ENCODE results near the gene MLXIPL. TPM values are rescaled to one million over a fixed set of nuclear protein-coding genes. Genes with fewer than 3 reads are reported as not detected.

MLXIPL gene
- total RNA-seq, 1 donor from 2014 or later: 2.0 TPM

- Mint-ChIP-seq H3K9me3 (no peaks in the 10 kb centered on the region), H3K27me3 (ENCODE audit: low read depth) (peaks cover 35% of the 10 kb centered on the region), H3K36me3 (no peaks in the 10 kb centered on the region), H3K4me3 (no peak overlapping the region), H3K27ac (no peak overlapping the region), H3K4me1 (no peaks in the 10 kb centered on the region)
- no peak for DNase-seq (ENCODE audit: low spot score in 2 of 2, unreplicated experiment in 2 of 2)
- no peak for TF ChIP-seq CTCF (IDR thresholded peaks at IDR 0.05; ENCODE audit: unreplicated experiment)
These were observed 11.3 kb upstream of the MLXIPL start for GRCh38 chr7:73635428-73636200.

GRCh38 chr7:73633844-73634243 is 9.5 kb upstream of the MLXIPL start:
- Mint-ChIP-seq H3K27me3 (ENCODE audit: low read depth) (peaks cover 44% of the 10 kb centered on the region), H3K36me3 (no peaks in the 10 kb centered on the region), H3K4me3 (no peak overlapping the region), H3K27ac (no peak overlapping the region), H3K9me3 (no peaks in the 10 kb centered on the region), H3K4me1 (no peaks in the 10 kb centered on the region)
- no peak for TF ChIP-seq CTCF (IDR thresholded peaks at IDR 0.05; ENCODE audit: unreplicated experiment)
- DNase-seq (ENCODE audit: low spot score in 2 of 2, unreplicated experiment in 2 of 2): no peak

- H3K27me3 Mint-ChIP-seq (ENCODE audit: low read depth): peaks cover 47% of the 10 kb centered on the region
- H3K4me1 Mint-ChIP-seq: no peaks in the 10 kb centered on the region
- H3K4me3 Mint-ChIP-seq: no peak overlapping the region
- DNase-seq (ENCODE audit: low spot score in 2 of 2, unreplicated experiment in 2 of 2): no peak
- H3K27ac Mint-ChIP-seq: no peak overlapping the region
- no peak for TF ChIP-seq CTCF (IDR thresholded peaks at IDR 0.05; ENCODE audit: unreplicated experiment)
- no peaks in the 10 kb centered on the region for H3K9me3 Mint-ChIP-seq
- H3K36me3 Mint-ChIP-seq: no peaks in the 10 kb centered on the region
These were observed 9.0 kb upstream of the MLXIPL start for GRCh38 chr7:73633323-73633722.

GRCh38 chr7:73631558-73631957 is 7.2 kb upstream of the MLXIPL start:
- H3K36me3 Mint-ChIP-seq: no peaks in the 10 kb centered on the region
- no peaks in the 10 kb centered on the region for H3K4me1 Mint-ChIP-seq
- H3K27me3 Mint-ChIP-seq (ENCODE audit: low read depth): peaks cover 64% of the 10 kb centered on the region
- no peaks in the 10 kb centered on the region for H3K9me3 Mint-ChIP-seq
- no peak for DNase-seq (ENCODE audit: low spot score in 2 of 2, unreplicated experiment in 2 of 2)
- H3K4me3 Mint-ChIP-seq: no peak overlapping the region
- H3K27ac Mint-ChIP-seq: no peak overlapping the region
- no peak for TF ChIP-seq CTCF (IDR thresholded peaks at IDR 0.05; ENCODE audit: unreplicated experiment)

- Mint-ChIP-seq H3K27ac (no peak overlapping the region), H3K27me3 (ENCODE audit: low read depth) (peaks cover 79% of the 10 kb centered on the region), H3K4me1 (peaks cover 3% of the 10 kb centered on the region), H3K36me3 (no peaks in the 10 kb centered on the region), H3K9me3 (no peaks in the 10 kb centered on the region), H3K4me3 (no peak overlapping the region)
- TF ChIP-seq CTCF (IDR thresholded peaks at IDR 0.05; ENCODE audit: unreplicated experiment): no peak
- no peak for DNase-seq (ENCODE audit: low spot score in 2 of 2, unreplicated experiment in 2 of 2)
These were observed 4.2 kb upstream of the MLXIPL start for GRCh38 chr7:73628504-73628903.
